T-cell (primary cell): Measurements from ENCODE around the gene MAP3K6. TPM values are rescaled to one million over a fixed set of nuclear protein-coding genes. Genes with fewer than 3 reads are reported as not detected.

Experiments used
- ATAC-seq, 4 experiments: fragments of 200-7000 bp in 3 of 4; fragments of 150-1000 bp in 1 of 4; cut with Tn5 transposase; replicated peaks in 1 of 4; 1 replicate in 3 of 4; 2 replicates in 1 of 4; pipeline ENCODE4 v1.10.0; 2021; ENCODE audit warnings: moderate library complexity in 3 of 4, mild to moderate bottlenecking in 2 of 4, moderate number of reproducible peaks in 1 of 4
- CTCF ChIA-PET, 2 donors: fragments of 300-600 bp; sonication (Branson Sonifier 250); formaldehyde crosslinking; loops; one replicate each; lab custom pipeline; 2022; ENCODE audit warnings: antibody characterized with exemption in 2 of 2; lab: Charles Lee
- POLR2A ChIA-PET, 2 donors: fragments of 300-600 bp; sonication (Branson Sonifier 250); formaldehyde crosslinking; loops; one replicate each; lab custom pipeline; 2022; ENCODE audit warnings: antibody characterized with exemption in 2 of 2; lab: Charles Lee
- DNase-seq, 35 experiments: peaks; one replicate each; pipeline versions ENCODE4 v3.0.0 to v3.0.0-alpha.2; 2013 to 2023
- H3K27ac ChIP-seq: one replicate; pipeline ENCODE4 v1.5.1; 2013; ENCODE audit warnings: low read length
- H3K27me3 ChIP-seq, 2 experiments: replicated peaks in 1 of 2; 1 replicate in 1 of 2; 2 replicates in 1 of 2; pipeline versions ENCODE4 v1.6.1 to v1.7.0; 2013; ENCODE audit warnings: low read length in 1 of 2, mixed read lengths in 1 of 2; ENCODE audit not compliant: control insufficient read depth in 2 of 2, insufficient read depth in 2 of 2; ENCODE audit errors: extremely low read depth in 1 of 2
- H3K36me3 ChIP-seq, 2 donors: 1 replicate in 1 of 2; 2 replicates in 1 of 2; pipeline versions ENCODE4 v1.6.1 to v1.7.0; 2013; ENCODE audit warnings: low read length in 1 of 2; ENCODE audit not compliant: control insufficient read depth in 2 of 2, insufficient read depth in 1 of 2; ENCODE audit errors: extremely low read depth in 1 of 2
- H3K4me1 ChIP-seq, 2 experiments: 1 replicate in 1 of 2; 2 replicates in 1 of 2; pipeline versions ENCODE4 v1.6.1 to v1.7.0; 2013; ENCODE audit warnings: low read length in 2 of 2, mixed read lengths in 1 of 2; ENCODE audit not compliant: insufficient read depth in 2 of 2, control insufficient read depth in 1 of 2; ENCODE audit errors: extremely low read depth in 1 of 2
- H3K4me3 ChIP-seq, 2 donors: 1 replicate in 1 of 2; 2 replicates in 1 of 2; pipeline versions ENCODE4 v1.5.1 to v1.7.0; 2013; ENCODE audit warnings: mild to moderate bottlenecking in 2 of 2, low read length in 1 of 2, moderate library complexity in 1 of 2; ENCODE audit not compliant: control insufficient read depth in 1 of 2; ENCODE audit errors: extremely low read depth in 1 of 2
- H3K9me3 ChIP-seq: 2 replicates; pipeline ENCODE4 v1.7.0; 2013
- H3K27ac Mint-ChIP-seq, 2 donors: one replicate each; pipeline ENCODE4 v1.8.0; 2020 to 2021; ENCODE audit warnings: mild to moderate bottlenecking in 2 of 2, mixed read lengths in 2 of 2
- H3K27me3 Mint-ChIP-seq, 2 donors: one replicate each; pipeline ENCODE4 v1.8.0; 2021 to 2022; ENCODE audit warnings: mixed read lengths in 2 of 2
- H3K36me3 Mint-ChIP-seq: one replicate; pipeline ENCODE4 v1.8.0; 2021; ENCODE audit warnings: mixed read lengths
- H3K4me1 Mint-ChIP-seq, 3 donors: one replicate each; pipeline ENCODE4 v1.8.0; 2020 to 2022; ENCODE audit warnings: mixed read lengths in 3 of 3, mild to moderate bottlenecking in 1 of 3
- H3K4me3 Mint-ChIP-seq, 3 donors: one replicate each; pipeline ENCODE4 v1.8.0; 2020 to 2022; ENCODE audit warnings: mild to moderate bottlenecking in 3 of 3, mixed read lengths in 3 of 3, moderate library complexity in 3 of 3
- H3K9me3 Mint-ChIP-seq, 3 donors: one replicate each; pipeline ENCODE4 v1.8.0; 2020 to 2022; ENCODE audit warnings: mixed read lengths in 3 of 3
- WGBS: methylation state at CpG from one replicate; pipeline ENCODE4 v1.1.5; 2013; ENCODE audit warnings: missing lambda C conversion rate; ENCODE audit not compliant: insufficient coverage; 5-methylcytosine and 5-hydroxymethylcytosine counted together
- total RNA-seq, 35 experiments: library from RNA in 6 of 35; stranded (reverse) in 6 of 35; fragments of 120-200 nt in 1 of 35; gene quantifications; one replicate each; pipeline versions ENCODE4 v1.2.1 to v1.2.4 and lab custom pipeline; 2013 to 2026

The MAP3K6 gene
- total RNA-seq, 5 donors from 2014 or later (not counting 1 experiment from before 2014, with no cell fraction given) = 7.0 to 31.1 (median 12.8) TPM

- Mint-ChIP-seq H3K9me3 (no peaks in the 10 kb centered on the region), H3K4me1 (peaks cover 3 to 6% (median 4%) of the 10 kb centered on the region in 3 donors), H3K27me3 (peaks cover 0 to 3% of the 10 kb centered on the region in 2 donors), H3K4me3 (no peak within 1 kb of the TSS), H3K27ac (peak within 1 kb of the TSS in 1 of 2 donors; percentile 44), H3K36me3 (no peaks in the 10 kb centered on the region)
- no peak for DNase-seq
- Histone ChIP-seq H3K4me1 (peaks cover 3 to 4% of the 10 kb centered on the region in 2 experiments), H3K4me3 (no peak within 1 kb of the TSS), H3K27me3 (peaks cover 0 to 2% of the 10 kb centered on the region in 2 experiments), H3K36me3 (no peaks in the 10 kb centered on the region), H3K9me3 (no peaks in the 10 kb centered on the region), H3K27ac (no peak within 1 kb of the TSS)
- WGBS = 67% methylated on average over 2 of the region's 4 CpGs
- ChIA-PET POLR2A (no interaction called here), CTCF (interaction anchor here in 1 of 2 donors (1.0 to 1.1 kb wide), 2 partner anchors 16 to 42 kb away, joined by 4 read pairs; no protein-coding TSS in a partner anchor)
- ATAC-seq = no peak
Observed at GRCh38 chr1:27374362-27375086, 7.8 kb upstream of the MAP3K6 start, which contains the start of gene FCN3. FCN3 (minus strand) TSS chr1:27374824; CDS start chr1:27374818, 6 bp downstream.

- Mint-ChIP-seq H3K4me3 (no peak overlapping the region), H3K9me3 (no peaks in the 10 kb centered on the region), H3K27ac (no peak overlapping the region), H3K36me3 (no peaks in the 10 kb centered on the region), H3K4me1 (peaks cover 9 to 14% (median 12%) of the 10 kb centered on the region in 3 donors), H3K27me3 (peaks cover 0 to 3% of the 10 kb centered on the region in 2 donors)
- ATAC-seq (no peak), DNase-seq (no peak)
- Histone ChIP-seq H3K27me3 (peaks cover 0 to 6% of the 10 kb centered on the region in 2 experiments), H3K27ac (no peak overlapping the region), H3K36me3 (no peaks in the 10 kb centered on the region), H3K4me3 (no peak overlapping the region), H3K9me3 (no peaks in the 10 kb centered on the region), H3K4me1 (peaks cover 9% of the 10 kb centered on the region in 2 experiments)
- CTCF ChIA-PET = interaction anchor here in 1 of 2 donors (0.6 kb wide), 1 partner anchor 591 kb away, joined by 3 read pairs; no protein-coding TSS in a partner anchor
- POLR2A ChIA-PET = interaction anchor here in 1 of 2 donors (0.6 kb wide), 1 partner anchor 64 kb away, joined by 4 read pairs; no protein-coding TSS in a partner anchor
- WGBS = 96% methylated on average over 3 of the region's 11 CpGs
Observed at GRCh38 chr1:27372808-27373690, 6.3 kb upstream of the MAP3K6 start.

GRCh38 chr1:27372022-27372807 is 5.5 kb upstream of the MAP3K6 start:
- Histone ChIP-seq H3K9me3 (no peaks in the 10 kb centered on the region), H3K4me1 (peaks cover 9 to 12% of the 10 kb centered on the region in 2 experiments), H3K27me3 (peaks cover 0 to 6% of the 10 kb centered on the region in 2 experiments), H3K36me3 (no peaks in the 10 kb centered on the region), H3K27ac (no peak overlapping the region), H3K4me3 (no peak overlapping the region)
- no peaks in the 10 kb centered on the region for H3K36me3 Mint-ChIP-seq
- POLR2A ChIA-PET = interaction anchor here in 1 of 2 donors (0.6 kb wide), 1 partner anchor 63 kb away, joined by 4 read pairs; no protein-coding TSS in a partner anchor
- CTCF ChIA-PET = interaction anchor here in 1 of 2 donors (0.6 kb wide), 1 partner anchor 591 kb away, joined by 3 read pairs; no protein-coding TSS in a partner anchor
- no peaks in the 10 kb centered on the region for H3K9me3 Mint-ChIP-seq
- ATAC-seq (no peak), DNase-seq (no peak)
- peaks cover 13 to 18% (median 17%) of the 10 kb centered on the region in 3 donors for H3K4me1 Mint-ChIP-seq
- no peak overlapping the region for H3K4me3 Mint-ChIP-seq
- H3K27me3 Mint-ChIP-seq = peaks cover 0 to 3% of the 10 kb centered on the region in 2 donors
- WGBS = 93% methylated on average over 13 of the region's 19 CpGs
- H3K27ac Mint-ChIP-seq = no peak overlapping the region

GRCh38 chr1:27368869-27369582 is 2.3 kb upstream of the MAP3K6 start:
- Mint-ChIP-seq H3K4me1 (peaks cover 33 to 43% (median 40%) of the 10 kb centered on the region in 3 donors), H3K9me3 (no peaks in the 10 kb centered on the region), H3K27me3 (no peaks in the 10 kb centered on the region), H3K36me3 (no peaks in the 10 kb centered on the region), H3K27ac (peak overlapping the region; percentile 36 to 58), H3K4me3 (no peak overlapping the region)
- POLR2A ChIA-PET = interaction anchor here in 1 of 2 donors (1.1 kb wide), 1 partner anchor 25 kb away, joined by 4 read pairs; no protein-coding TSS in a partner anchor
- Histone ChIP-seq H3K36me3 (no peaks in the 10 kb centered on the region), H3K27ac (no peak overlapping the region), H3K9me3 (no peaks in the 10 kb centered on the region), H3K27me3 (peaks cover 0 to 11% of the 10 kb centered on the region in 2 experiments), H3K4me3 (no peak overlapping the region), H3K4me1 (peaks cover 15 to 36% of the 10 kb centered on the region in 2 experiments)
- ATAC-seq = peak in 1 of 4 experiments; percentile 13
- WGBS = 57% methylated on average over 13 of the region's 13 CpGs
- CTCF ChIA-PET = interaction anchor here (0.7 to 1.4 kb wide), 3 partner anchors 11 to 210 kb away, joined by 4 to 12 read pairs (median 5); no protein-coding TSS in a partner anchor
- peak in 4 of 35 experiments; percentile 25 to 39 (median 34) for DNase-seq

GRCh38 chr1:27367160-27367650 is 444 bp upstream of the MAP3K6 start:
- Histone ChIP-seq H3K4me1 (peaks cover 15 to 36% of the 10 kb centered on the region in 2 experiments), H3K36me3 (no peaks in the 10 kb centered on the region), H3K27me3 (peaks cover 0 to 11% of the 10 kb centered on the region in 2 experiments), H3K4me3 (peak overlapping the region in 1 of 2 donors; percentile 53), H3K9me3 (no peaks in the 10 kb centered on the region), H3K27ac (no peak overlapping the region)
- ChIA-PET POLR2A (no interaction called here), CTCF (interaction anchor here (1.1 to 1.4 kb wide), 2 partner anchors 9 to 68 kb away, joined by 4 read pairs; no protein-coding TSS in a partner anchor)
- Mint-ChIP-seq H3K4me1 (peaks cover 38 to 48% (median 42%) of the 10 kb centered on the region in 3 donors), H3K27me3 (no peaks in the 10 kb centered on the region), H3K9me3 (no peaks in the 10 kb centered on the region), H3K27ac (peak overlapping the region in 1 of 2 donors; percentile 55), H3K36me3 (no peaks in the 10 kb centered on the region), H3K4me3 (peak overlapping the region; percentile 71 to 79 (median 78))
- DNase-seq (no peak), ATAC-seq (no peak)
- WGBS = 83% methylated on average over 8 of the region's 8 CpGs
